ENCODE results near the gene PINLYP.
"Not testable (repeated sequence)": the region's sequence is repeated elsewhere in the genome, so short reads cannot be mapped to it uniquely, and the experiment has no call there.

The PINLYP gene

DNA sequence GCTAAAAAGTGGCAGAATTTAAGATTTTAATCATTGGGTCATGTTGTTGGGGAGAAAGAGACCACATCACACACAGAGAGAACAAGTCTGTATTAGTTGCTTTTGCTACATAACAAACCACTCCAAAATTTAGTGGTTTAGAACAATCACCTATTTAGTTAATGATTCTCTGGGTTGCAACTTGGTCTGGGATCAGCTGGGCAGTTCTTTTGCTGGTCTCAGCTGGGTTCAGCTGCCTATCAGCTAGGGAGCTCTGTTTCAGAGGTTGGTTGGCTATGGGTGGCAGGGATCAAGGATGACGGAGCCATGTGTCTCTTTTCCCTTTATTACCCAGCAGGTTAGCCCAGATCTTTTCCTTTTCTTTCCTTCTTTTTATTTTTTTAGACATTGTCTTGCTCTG lies 8.9 kb downstream of the PINLYP start:
- no peak for DNase-seq

DNA sequence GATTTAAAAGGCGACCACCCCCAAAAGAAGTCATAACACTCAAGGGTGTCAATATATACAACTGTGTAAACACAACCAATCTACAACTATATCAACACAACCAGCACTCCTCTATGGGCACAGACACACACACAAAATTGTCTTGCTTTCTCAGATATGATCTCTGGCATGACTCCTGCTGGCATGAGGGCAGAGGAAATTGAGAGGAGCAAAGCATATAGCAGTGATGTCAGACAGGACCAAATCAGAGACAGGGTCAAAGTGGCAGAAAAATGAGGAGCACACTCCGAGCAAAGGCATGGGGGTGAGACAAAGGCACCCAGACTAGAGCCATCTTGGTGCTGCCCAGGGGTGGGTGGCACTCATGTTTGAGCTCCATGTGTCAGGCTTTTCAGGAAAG lies 10.7 kb downstream of the PINLYP start:
- DNase-seq: no peak

DNA sequence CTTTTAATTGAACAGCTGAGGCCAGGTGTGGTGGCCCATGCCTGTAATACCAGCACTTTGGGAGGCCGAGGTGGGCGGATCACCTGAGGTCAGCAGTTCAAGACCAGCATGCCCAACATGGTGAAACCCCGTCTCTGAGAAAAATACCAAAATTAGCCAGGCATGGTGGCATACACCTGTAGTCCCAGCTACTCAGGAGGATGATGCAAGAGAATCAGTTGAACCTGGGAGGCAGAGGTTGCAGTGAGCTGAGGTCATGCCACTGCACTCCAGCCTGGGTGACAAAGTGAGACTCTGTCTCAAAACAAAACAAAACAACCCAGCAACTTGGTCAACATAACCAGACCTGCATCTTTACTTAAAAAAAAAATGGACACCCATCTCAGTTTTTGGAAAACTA lies 11.4 kb downstream of the PINLYP start:
- DNase-seq: not testable (repeated sequence)

DNA sequence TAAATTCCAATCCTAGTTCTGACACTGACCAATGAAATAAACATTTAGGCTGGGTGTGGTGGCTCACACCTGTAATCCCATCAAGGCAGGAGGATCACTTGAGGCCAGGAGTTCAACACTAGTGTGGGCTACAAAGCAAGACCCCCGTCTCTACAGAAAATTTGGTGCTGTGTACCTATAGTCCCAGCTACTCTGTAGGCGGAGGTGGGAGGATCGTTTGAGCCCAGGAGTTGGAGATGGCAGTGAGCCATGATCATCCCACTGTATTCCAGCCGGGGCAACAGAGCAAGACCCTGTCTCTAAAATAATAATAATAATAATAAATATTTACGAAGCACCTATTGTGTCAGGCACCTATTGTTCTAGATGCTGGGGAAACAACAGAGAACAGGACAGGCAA lies 13.7 kb downstream of the PINLYP start:
- no peak for DNase-seq

DNA sequence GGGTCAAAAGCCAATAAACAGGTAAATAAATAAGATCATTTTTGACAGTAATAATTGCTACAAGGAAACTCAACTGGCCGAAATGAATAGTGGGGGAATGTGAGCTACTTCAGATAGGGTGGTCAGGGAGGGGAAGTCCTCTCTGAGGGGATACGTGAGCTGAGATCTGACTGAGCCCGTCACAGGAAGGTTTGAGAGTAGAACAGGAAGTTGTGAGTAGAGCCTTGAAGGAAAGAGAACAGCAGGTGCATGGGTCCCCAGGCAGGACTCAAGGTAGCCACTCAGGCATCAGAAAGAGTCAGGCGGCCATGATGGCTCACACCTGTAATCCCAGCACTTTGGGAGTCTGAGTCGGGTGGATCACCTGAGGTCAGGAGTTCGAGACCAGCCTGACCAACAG lies 14.1 kb downstream of the PINLYP start:
- no peak for DNase-seq

DNA sequence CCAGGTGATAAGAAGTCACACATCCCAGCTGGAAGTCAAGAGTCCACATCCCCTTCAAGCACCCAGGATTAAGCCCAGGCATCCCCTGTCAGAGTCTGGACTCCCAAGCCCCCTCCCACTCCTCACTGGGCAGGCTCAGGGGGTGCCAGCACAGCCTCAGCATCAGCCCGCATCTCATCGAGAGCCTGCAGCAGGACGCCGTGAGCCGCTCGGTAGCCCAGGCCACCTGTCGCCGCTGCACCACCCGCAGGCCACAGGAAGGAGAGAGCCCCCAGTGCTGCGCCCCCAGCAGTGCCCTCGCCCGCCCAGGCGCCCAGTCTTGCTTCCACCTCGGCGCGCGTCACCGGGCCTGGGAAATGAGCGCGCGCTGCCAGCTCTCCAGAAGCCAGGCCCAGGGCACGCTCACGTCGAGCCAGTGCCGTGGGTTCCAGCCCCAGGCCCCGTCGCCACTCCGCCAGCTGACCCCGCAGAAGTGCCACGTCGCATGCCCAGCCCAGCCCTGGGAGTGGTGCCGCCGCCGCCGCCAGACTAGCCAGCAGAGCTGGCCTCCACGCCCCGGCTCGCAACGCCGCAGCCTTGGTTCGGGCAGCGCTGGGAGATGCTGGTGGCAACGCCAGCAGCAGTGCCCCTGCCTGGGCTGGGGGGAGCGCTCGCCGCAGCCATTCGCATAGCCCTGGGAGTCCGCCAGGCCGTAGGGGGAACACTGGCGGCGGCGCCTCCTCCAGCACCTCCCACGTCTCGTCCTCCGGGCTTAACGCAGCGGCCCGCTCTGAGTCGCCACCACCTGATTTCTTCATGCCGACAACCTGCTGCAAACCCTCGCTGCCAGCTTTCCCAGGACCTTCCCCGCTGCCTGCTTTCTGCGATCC lies 16.5 kb downstream of the PINLYP start:
- no peak for DNase-seq

DNA sequence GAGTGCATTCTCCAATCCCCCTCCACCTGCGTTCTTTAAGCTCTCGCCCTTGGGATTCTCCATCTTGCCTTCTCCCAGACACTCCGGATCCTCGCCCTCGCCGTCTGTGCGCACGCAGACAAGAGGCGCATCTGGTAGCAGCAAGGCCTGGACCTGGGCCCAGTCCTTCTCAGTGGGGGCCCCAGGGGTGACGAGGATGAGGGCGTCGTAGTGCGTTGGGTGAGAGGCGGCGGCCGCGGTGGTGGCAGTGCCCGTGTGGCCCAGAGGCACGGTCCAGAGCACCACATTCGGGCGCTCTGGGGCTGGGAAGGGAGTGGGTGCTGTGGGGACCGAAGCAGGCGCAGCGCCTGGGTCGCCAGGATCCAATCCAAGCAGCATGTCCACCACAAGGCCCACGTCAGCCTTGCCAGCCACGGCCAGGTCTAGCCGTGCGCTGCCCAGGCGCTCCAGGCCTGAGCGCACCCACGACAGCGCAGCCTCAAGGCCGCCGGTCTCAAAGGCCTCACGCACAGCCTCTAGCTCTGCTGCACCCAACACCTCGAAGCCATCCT lies 17.3 kb downstream of the PINLYP start:
- DNase-seq: no peak

DNA sequence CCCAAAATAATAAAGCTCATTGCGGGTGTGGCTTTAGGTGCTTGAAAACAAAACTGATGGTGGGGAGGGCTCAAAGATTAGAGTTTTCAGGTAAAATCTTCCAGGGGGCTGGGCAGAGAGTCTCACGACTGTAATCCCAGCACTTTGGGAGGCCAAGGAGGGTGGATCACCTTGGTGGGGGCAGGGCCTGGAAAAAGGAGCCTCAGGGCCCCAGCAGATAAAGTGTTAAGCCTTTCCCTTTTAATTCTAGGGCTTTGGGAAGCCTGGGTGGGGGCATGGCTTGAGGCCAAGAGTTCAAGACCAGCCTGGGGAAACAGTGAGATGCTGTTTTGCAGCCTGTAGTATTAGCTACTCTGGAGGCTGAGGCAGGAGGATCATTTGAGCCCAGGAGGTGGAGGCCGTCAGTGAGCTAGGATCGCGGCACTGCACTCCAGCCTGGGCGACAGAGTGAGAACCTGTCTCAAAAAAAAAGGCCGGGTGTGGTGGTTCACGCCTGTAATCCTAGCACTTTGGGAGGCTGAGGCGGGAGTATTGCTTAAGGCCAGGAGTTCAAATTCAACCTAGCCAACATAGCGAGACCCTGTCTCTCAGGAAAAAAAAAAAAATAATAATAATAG lies 18.6 kb downstream of the PINLYP start:
- DNase-seq: no peak

DNA sequence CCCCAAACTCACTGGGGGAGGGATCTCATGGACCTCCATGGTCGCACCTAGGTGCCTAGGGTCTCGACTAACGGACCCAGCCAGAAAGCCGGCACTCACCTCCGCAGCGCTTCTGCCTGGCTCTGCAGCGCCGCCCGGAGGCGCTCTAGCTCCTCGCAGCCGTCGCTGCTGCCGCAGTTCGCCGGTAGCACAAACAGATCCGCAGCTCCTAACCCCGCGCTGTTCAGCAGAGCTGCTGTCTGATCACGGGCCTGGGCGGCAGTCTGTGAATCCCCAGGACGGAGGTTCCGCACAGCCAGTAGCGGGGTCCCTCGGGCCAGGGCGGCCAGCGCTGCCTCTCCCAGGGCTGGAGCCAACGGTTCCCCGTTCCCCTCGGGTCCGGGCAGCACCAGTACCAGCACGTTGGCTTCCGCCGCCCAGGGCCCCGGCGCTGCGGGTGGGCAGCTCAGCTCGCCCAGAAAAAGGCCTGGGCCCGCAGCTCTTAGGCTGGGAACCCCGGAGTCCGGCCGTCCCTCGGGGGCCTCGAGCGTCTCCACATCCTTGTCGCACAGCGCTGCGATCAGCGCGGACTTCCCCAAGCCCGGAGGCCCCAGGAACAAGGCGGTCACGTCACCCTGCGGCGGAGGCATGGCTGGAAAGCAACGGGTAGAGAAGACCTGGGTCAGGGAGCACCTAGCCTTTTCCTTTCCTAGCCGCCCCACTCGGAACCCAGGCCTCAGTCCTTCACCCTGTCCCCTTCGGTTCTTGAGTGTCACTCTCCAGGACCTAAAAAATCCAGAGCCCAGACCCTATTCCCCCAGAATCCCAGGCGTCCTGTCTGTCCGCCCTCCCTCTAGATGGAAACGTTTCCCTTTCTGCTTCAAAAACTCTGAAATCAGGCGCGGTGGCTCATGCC lies 19.4 kb downstream of the PINLYP start:
- no peak for DNase-seq

DNA sequence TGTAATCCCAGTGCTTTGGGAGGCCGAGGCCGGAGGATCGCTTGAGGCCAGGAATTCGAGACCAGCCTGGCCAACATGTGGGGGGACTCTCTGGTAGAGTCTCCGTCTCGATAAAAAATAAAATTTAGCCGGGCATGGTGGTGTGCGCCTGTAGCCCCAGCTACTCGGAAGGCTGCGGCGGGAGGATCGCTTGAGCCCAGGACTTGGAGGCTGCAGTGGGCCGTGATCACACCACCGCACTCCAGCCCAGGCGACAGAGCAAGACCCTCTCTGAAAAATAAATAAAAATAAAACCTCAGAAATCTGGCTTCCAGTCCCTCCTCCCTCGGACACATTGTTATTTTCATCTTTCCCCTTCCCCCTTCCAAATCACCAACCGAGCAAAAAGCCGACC lies 20.0 kb downstream of the PINLYP start:
- DNase-seq: no peak

DNA sequence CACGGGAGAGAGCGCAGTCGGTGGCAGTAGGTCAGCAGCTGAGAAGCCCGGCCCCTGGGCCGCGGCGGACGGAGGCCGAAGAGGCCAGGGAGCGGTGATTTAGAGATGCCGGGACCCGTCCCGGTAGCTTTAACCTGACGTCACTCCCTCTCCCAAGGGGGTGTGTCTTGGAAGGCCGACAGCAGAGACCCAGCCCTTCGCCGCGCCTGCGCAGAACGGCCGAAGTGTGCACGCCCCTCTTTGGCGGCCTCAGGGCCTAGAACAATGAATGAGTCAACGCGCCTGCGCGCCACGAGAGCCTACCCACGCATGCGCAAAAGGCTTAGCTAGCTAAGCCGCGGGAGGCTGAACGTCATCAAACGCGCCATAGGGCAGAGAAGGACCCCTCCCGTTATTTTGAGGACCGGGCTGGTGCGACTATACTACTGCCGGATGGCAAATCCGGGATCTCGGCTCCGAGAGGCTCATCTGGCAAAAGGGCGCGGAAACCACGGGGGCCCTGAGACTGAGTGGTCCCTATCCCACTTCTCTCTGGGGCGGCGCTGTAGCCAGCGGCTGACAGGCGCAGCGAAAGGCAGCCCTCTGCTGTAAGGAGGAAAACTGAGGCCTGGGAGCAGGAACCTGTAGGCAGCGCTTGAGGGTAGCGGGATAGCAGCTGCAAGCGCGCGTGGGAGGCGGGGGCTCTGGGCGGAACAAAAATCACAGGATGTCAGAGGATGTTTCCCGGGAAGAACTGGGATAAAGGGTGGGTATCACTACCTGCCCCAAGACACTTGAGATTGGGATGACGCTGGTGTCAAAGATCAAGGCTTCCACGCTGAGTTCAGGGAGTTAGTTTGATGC lies 20.6 kb downstream of the PINLYP start, which contains the start of the genes IRGQ and ZNF576:
TSS of gene IRGQ (minus strand) at position 136 of the 843 bp plus-strand sequence. CDS start 796 bp downstream, outside the sequence.
TSS of gene ZNF576 (plus strand) at position 597 of the 843 bp plus-strand sequence. CDS start 514 bp downstream, outside the sequence.
- DNase-seq: peak; percentile 96

DNA sequence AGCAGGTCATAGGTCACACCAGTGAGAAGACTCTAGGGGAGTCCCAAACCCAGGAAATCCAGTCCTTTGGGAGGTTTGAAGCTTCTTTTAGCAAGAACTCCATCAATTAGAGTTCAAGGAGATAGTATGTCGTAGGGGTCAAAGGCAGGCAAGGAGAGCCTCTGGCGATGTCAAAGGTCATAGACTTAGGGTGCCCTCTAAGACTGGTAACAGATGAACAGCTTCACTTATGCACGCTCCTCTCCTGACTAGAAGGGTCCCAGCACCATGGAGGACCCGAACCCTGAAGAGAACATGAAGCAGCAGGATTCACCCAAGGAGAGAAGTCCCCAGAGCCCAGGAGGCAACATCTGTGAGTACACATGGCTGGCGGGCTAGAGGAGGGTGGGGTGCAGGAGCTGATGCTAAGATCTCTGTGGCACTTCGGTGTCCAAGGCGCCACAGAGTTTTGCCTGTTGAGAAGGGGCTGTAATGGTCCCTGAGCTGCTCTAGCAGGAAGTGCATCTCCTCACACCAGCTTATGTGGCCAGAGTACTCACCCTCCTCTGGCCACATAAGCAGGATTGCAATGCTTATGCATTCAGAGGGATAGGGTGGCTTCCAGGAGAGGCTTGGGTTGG lies 21.4 kb downstream of the PINLYP start:
- no peak for DNase-seq

DNA sequence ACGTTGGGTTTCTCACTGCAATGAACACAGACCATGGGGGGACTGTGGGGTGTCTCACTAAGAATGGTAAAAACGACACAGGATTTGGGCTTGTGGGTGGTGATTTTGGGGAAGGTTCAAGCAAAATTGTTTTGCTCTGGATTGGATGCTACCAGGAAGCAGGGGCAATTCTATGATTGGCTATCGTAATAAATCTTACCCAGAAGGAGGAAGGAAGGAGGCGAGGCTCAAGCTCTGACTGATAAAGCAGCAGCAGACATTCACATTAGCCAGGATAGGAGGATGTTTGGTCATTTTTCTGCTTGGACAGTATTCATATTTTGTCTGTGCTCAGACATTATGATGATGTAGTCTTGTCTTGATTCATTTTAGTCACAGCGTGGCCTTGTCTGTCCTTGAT lies 22.3 kb downstream of the PINLYP start:
- no peak for DNase-seq

DNA sequence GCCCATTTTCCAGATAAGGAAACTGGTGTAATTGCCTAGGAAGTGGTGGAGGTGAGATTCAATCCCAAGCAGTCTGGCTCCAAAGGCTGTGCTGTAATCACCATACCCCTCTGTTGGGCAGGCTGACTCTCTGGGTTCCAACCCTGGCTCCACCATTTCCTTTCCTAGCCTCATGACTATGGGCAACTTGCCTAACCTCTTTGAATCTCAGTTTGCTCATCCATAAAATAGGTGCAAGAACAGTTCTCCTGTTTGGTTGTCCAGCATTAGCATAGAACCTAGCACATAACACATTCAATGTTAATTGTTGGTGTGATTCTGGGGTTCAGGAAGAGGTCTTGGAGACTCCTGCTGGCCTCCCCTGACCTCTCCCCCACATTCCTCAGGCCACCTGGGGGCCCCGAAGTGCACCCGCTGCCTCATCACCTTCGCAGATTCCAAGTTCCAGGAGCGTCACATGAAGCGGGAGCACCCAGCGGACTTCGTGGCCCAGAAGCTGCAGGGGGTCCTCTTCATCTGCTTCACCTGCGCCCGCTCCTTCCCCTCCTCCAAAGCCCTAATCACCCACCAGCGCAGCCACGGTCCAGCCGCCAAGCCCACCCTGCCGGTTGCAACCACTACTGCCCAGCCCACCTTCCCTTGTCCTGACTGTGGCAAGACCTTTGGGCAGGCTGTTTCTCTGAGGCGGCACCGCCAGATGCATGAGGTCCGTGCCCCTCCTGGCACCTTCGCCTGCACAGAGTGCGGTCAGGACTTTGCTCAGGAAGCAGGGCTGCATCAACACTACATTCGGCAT lies 23.0 kb downstream of the PINLYP start:
- DNase-seq: no peak

DNA sequence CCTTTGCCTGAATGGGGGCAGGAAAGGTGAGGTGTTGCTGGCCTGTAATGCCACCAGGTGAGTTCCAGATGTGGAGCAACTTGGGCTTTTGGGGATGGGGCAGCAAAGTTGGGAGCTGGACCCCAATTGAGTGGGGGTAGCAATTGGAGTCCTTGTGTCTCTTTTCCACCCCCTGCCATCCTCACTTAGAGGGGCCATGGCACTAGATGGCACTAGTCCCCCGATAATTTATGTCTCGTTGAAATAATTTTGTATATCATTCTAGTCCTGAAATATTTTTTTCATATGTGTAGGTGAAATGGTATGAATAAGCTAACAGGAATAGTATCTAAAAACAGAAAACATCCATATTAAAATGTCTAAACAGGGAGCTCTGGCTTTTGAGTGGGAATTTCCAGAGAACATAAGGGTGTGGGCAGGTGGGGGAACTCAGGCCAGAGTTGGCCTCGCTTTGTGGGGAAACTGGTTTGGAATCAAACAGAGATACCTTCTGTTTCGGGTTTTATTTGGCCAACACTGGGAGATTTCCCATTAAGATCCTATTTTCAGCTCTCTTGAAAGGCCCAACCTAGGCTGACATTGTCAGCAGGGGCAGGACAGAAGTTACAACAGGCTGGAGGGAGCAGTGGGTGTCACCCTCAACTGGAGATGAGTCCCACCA lies 24.2 kb downstream of the PINLYP start:
- no peak for DNase-seq

DNA sequence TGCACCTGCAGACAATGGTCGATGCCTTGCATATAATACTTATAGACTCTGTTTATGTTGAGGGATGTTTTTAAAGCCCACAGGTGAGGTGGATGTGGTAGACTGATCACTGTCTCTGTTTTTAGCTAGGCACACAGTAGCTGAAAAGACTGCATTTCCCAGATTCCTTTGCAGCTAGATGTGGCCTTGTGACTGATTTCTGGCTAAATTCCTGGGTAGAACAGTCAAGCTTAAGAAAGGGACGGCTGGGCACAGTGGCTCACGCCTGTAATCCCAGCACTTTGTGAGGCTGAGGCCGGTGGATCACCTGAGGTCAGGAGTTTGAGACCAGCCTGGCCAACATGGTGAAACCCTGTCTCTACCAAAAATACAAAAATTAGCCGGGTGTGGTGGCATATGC lies 24.7 kb downstream of the PINLYP start:
- DNase-seq: not testable (repeated sequence)

DNA sequence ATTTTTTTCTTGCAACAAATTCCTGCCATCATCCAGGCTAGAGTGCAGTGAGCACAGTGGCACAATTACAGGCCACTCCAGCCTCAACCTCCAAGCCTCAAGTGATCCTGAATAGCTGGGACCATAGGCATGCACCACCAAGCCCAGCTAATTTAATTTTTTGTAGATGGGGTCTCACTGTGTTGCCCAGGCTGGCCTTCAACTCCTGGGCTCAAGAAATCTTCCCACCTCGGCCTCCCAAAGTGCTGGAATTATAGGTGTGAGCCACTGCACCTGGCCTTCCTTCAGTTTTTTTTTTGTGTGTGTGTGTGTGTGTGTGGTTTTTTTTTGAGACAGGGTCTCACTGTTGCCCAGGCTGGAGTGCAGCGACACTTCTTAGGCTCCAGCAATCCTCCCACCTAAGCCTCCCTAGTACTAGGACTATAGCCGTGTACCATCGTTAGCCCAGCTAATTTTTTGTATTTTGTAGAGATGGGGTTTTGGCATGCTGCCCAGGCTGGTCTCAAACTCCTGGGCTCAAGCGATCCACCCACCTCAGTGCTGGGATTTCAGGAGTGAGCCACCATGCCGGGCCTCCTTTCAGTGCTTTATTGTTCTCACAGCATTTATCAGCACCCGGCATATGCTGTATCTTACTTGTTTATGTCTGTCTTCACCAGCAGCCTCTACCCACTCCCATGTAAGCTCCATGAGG lies 30.4 kb downstream of the PINLYP start:
- DNase-seq: no peak

DNA sequence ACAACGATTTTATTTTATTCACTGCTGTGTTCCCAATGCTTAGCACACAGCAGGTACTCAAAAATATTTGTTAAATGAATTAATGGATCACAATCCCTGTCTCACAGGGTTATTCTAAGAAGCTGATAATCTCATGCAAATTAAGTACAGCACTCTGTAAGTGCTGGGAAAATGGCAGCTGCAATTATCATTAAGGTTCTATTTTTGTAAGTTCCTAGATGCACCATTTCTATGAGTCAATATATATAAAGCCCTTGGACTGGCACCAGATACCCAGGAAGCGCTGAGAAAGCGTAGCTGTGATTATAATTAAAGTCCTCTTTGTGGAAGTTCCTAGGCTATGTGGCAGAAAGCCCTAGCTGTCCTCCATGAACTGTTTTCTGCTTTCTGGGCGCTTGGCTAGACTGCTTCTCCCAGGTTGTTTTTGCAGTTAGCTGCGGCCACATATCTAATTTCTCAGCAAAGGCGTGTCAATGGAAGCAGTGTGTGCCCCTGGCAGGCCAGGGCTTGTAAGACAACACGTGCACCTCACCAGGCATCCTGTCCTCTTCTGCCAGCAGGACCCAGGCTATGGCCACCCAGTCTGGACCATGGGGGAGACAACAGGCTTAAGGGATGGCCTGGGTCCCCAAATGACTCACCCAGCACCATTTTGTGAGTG lies 31.1 kb downstream of the PINLYP start:
- no peak for DNase-seq
